PC-9 (cell line): Measurements from ENCODE around the gene ZNF169. TPM values are rescaled to one million over a fixed set of nuclear protein-coding genes. Genes with fewer than 3 reads are reported as not detected.

Experiments used
- BruUV-seq: library from RNA; stranded (reverse); fragments of 400-500 nt; replicated peaks from 2 replicates; lab custom pipeline; 2021; lab: Mats Ljungman, UMichigan
- CTCF ChIA-PET: fragments of 300-600 bp; sonication (Branson Sonifier 250); formaldehyde crosslinking; loops from one replicate; lab custom pipeline; 2022; ENCODE audit warnings: antibody characterized with exemption; lab: Charles Lee
- POLR2A ChIA-PET: fragments of 300-600 bp; sonication (Branson Sonifier 250); formaldehyde crosslinking; loops from one replicate; lab custom pipeline; 2022; ENCODE audit warnings: antibody characterized with exemption; ENCODE audit not compliant: unreplicated experiment; lab: Charles Lee
- DNase-seq, 2 experiments: peaks; one replicate each; pipeline versions ENCODE4 v3.0.0 to v3.0.0-alpha.2; 2015 to 2022; ENCODE audit warnings: mixed read lengths in 1 of 2
- H2AFZ ChIP-seq: fragments of 200-600 bp; sonication (generic); 2 replicates; pipeline ENCODE4 v1.8.1; 2017; ENCODE audit warnings: antibody characterized with exemption
- H3F3A ChIP-seq: fragments of 200-600 bp; sonication (generic); 2 replicates; pipeline ENCODE4 v1.8.1; 2017; ENCODE audit warnings: antibody characterized with exemption, mild to moderate bottlenecking, low read depth; ENCODE audit not compliant: insufficient read depth
- H3K27ac ChIP-seq: fragments of 200-600 bp; sonication (generic); 2 replicates; pipeline ENCODE4 v1.6.1; 2016; ENCODE audit warnings: mixed run types
- H3K27me3 ChIP-seq: fragments of 200-600 bp; sonication (generic); 2 replicates; pipeline ENCODE4 v1.6.1; 2016; ENCODE audit warnings: low read depth, mixed run types; ENCODE audit not compliant: insufficient read depth
- H3K36me3 ChIP-seq: fragments of 200-600 bp; sonication (generic); 2 replicates; pipeline ENCODE4 v1.6.1; 2016; ENCODE audit warnings: low read depth, mixed run types
- H3K4me1 ChIP-seq: fragments of 200-600 bp; sonication (generic); replicated peaks from 2 replicates; pipeline ENCODE4 v1.6.1; 2016; ENCODE audit warnings: mixed run types; ENCODE audit not compliant: insufficient read depth
- H3K4me2 ChIP-seq: fragments of 200-600 bp; sonication (generic); 2 replicates; pipeline ENCODE4 v1.6.1; 2017; ENCODE audit warnings: mixed run types
- H3K4me3 ChIP-seq: fragments of 200-600 bp; sonication (generic); 2 replicates; pipeline ENCODE4 v1.6.1; 2016; ENCODE audit warnings: mixed run types
- H3K79me2 ChIP-seq: fragments of 200-600 bp; sonication (generic); 2 replicates; pipeline ENCODE4 v1.6.1; 2017; ENCODE audit warnings: low read depth, mixed run types
- H3K9me2 ChIP-seq: fragments of 200-600 bp; sonication (generic); 2 replicates; pipeline ENCODE4 v1.8.1; 2017; ENCODE audit warnings: mild to moderate bottlenecking; ENCODE audit not compliant: insufficient read depth
- H3K9me3 ChIP-seq: fragments of 200-600 bp; sonication (generic); 2 replicates; pipeline ENCODE4 v1.8.1; 2016; ENCODE audit warnings: low read depth; ENCODE audit not compliant: insufficient read depth
- H4K20me1 ChIP-seq: fragments of 200-600 bp; sonication (generic); 2 replicates; pipeline ENCODE4 v1.8.1; 2017; ENCODE audit not compliant: insufficient read depth
- EZH2 ChIP-seq: fragments of 200-600 bp; sonication (generic); IDR thresholded peaks from 2 replicates; pipeline ENCODE4 v1.8.0; 2017; ENCODE audit warnings: antibody characterized with exemption, low read depth
- intact Hi-C: fragments of 100-400 bp; cut with micrococcal nuclease; formaldehyde crosslinking; loops from one replicate; pipeline ENCODE4 v1.10.0; 2022; ENCODE audit not compliant: unreplicated experiment
- total RNA-seq: library from RNA; stranded (reverse); gene quantifications from 2 replicates; pipeline ENCODE4 v1.2.3, GENCODE V29; 2021
- TF ChIP-seq, protein P1 (sequence below): fragments of 200-600 bp; sonication (generic); conservative IDR thresholded peaks from 2 replicates; pipeline ENCODE4 v1.6.1; 2017; ENCODE audit warnings: mixed run types, antibody characterized with exemption, mild to moderate bottlenecking, moderate library complexity

Gene ZNF169
- total RNA-seq, 1 experiment from 2014 or later, result 8.5 TPM

- intact Hi-C loops, result loop anchor here (2.0 kb wide), 1 partner anchor 247 kb away; no protein-coding TSS in a partner anchor
- CTCF ChIA-PET, result interaction anchor here (0.6 to 2.6 kb wide), 3 partner anchors 43 to 246 kb away, joined by 9 to 19 read pairs (median 14); no protein-coding TSS in a partner anchor
- no peaks in the 10 kb centered on the region for H3K36me3 ChIP-seq
- H2AFZ ChIP-seq, result no peak overlapping the region
- no peaks in the 10 kb centered on the region for H3K79me2 ChIP-seq
- no peaks in the 10 kb centered on the region for H3K9me3 ChIP-seq
- no peak for TF ChIP-seq EZH2
- TF ChIP-seq, protein P1, sequence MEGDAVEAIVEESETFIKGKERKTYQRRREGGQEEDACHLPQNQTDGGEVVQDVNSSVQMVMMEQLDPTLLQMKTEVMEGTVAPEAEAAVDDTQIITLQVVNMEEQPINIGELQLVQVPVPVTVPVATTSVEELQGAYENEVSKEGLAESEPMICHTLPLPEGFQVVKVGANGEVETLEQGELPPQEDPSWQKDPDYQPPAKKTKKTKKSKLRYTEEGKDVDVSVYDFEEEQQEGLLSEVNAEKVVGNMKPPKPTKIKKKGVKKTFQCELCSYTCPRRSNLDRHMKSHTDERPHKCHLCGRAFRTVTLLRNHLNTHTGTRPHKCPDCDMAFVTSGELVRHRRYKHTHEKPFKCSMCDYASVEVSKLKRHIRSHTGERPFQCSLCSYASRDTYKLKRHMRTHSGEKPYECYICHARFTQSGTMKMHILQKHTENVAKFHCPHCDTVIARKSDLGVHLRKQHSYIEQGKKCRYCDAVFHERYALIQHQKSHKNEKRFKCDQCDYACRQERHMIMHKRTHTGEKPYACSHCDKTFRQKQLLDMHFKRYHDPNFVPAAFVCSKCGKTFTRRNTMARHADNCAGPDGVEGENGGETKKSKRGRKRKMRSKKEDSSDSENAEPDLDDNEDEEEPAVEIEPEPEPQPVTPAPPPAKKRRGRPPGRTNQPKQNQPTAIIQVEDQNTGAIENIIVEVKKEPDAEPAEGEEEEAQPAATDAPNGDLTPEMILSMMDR, result no peak
- DNase-seq, result peak; percentile 7 to 36
- POLR2A ChIA-PET, result interaction anchor here (0.5 to 0.7 kb wide), 3 partner anchors 199 to 1532 kb away, joined by 4 to 6 read pairs (median 4); no protein-coding TSS in a partner anchor
- H4K20me1 ChIP-seq, result no peaks in the 10 kb centered on the region
- no peaks in the 10 kb centered on the region for H3K4me1 ChIP-seq
- H3K27me3 ChIP-seq, result no peaks in the 10 kb centered on the region
- no peak overlapping the region for H3K4me2 ChIP-seq
- H3K4me3 ChIP-seq, result no peak overlapping the region
- no peak overlapping the region for H3K27ac ChIP-seq
- BruUV-seq, result no TSS peak
- H3F3A ChIP-seq, result no peaks in the 10 kb centered on the region
- H3K9me2 ChIP-seq, result no peaks in the 10 kb centered on the region
Observed at GRCh38 chr9:94212091-94212490, 47.0 kb upstream of the ZNF169 start.

DNA sequence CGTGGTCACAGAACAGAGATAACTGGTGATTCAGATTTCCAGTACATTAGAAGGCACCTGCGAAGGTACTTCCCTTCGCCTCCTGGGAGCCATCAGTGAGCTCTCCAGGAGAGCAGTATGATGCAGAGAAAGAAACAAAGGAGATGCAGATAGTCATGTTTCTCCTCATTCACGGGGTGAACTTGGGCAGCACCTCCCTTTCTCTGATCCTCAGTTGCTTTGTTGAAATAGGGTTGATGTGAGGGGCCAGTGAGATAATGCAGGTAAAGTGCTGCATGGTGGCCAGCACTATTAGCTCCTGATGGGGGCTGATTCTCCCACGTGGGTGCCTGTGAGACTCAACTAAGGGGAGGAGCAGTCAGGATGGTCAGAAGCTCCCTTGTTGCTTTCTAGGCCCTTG lies 46.6 kb upstream of the ZNF169 start:
- H3K27me3 ChIP-seq, result no peaks in the 10 kb centered on the region
- no peaks in the 10 kb centered on the region for H3K9me3 ChIP-seq
- no peak for DNase-seq
- no peaks in the 10 kb centered on the region for H3K79me2 ChIP-seq
- no peak overlapping the region for H2AFZ ChIP-seq
- intact Hi-C loops, result loop anchor here (2.0 kb wide), 1 partner anchor 248 kb away; no protein-coding TSS in a partner anchor
- H3K4me1 ChIP-seq, result no peaks in the 10 kb centered on the region
- no peaks in the 10 kb centered on the region for H4K20me1 ChIP-seq
- H3K4me3 ChIP-seq, result no peak overlapping the region
- H3K4me2 ChIP-seq, result no peak overlapping the region
- no peak overlapping the region for H3K27ac ChIP-seq
- H3F3A ChIP-seq, result no peaks in the 10 kb centered on the region
- no peaks in the 10 kb centered on the region for H3K36me3 ChIP-seq
- BruUV-seq, result no TSS peak
- H3K9me2 ChIP-seq, result no peaks in the 10 kb centered on the region
- no peak for TF ChIP-seq EZH2
- ChIA-PET CTCF (interaction anchor here (1.0 to 2.6 kb wide), 3 partner anchors 147 to 247 kb away, joined by 4 to 19 read pairs (median 14); no protein-coding TSS in a partner anchor), POLR2A (interaction anchor here (0.7 kb wide), 2 partner anchors 15 to 206 kb away, joined by 3 to 4 read pairs; no protein-coding TSS in a partner anchor)

DNA sequence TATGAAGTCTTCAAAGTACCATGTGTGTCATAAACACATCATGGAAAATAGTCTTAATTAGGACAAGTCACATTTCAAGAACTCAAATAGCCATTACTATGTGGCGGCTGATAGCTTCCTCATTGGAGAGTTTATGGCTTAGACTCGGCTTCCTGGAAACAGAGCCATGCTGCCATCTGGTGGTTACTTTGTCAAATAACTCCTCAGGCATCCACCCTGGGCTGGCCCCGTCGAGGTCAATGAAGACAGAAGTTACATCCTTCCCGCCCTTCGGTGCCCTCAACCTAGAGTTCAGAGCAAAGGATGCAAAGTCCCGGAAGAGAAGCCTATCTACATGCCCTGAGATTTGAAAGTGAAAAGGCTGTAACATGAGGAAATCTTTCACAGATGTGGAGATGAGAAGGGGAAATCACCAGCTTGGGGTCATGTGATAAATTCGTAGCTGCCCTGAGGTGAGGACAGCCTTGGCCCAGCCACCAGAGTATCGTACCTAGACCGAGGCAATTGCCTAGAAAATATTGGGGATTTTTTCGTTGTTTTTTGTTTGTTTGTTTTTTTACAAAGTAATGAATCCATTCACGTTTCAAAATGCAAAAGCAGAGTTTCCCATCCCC lies 45.5 kb upstream of the ZNF169 start:
- no peak overlapping the region for H2AFZ ChIP-seq
- no peak overlapping the region for H3K4me2 ChIP-seq
- H3K4me3 ChIP-seq, result no peak overlapping the region
- H3K27ac ChIP-seq, result no peak overlapping the region
- no TSS peak for BruUV-seq
- CTCF ChIA-PET, result interaction anchor here (0.6 to 2.6 kb wide), 8 partner anchors 8 to 619 kb away, joined by 3 to 22 read pairs (median 12); no protein-coding TSS in a partner anchor
- H3K4me1 ChIP-seq, result no peaks in the 10 kb centered on the region
- no peaks in the 10 kb centered on the region for H3K9me3 ChIP-seq
- H4K20me1 ChIP-seq, result no peaks in the 10 kb centered on the region
- H3K27me3 ChIP-seq, result no peaks in the 10 kb centered on the region
- H3K9me2 ChIP-seq, result no peaks in the 10 kb centered on the region
- TF ChIP-seq, protein P1, result peak; percentile 87
- no peak for TF ChIP-seq EZH2
- peak; percentile 60 to 65 for DNase-seq
- POLR2A ChIA-PET, result interaction anchor here (0.6 kb wide), 1 partner anchor 209 kb away, joined by 4 read pairs; no protein-coding TSS in a partner anchor
- intact Hi-C loops, result loop anchor here (1.0 to 2.0 kb wide), 4 partner anchors 148 to 531 kb away; no protein-coding TSS in a partner anchor
- H3K79me2 ChIP-seq, result no peaks in the 10 kb centered on the region
- no peaks in the 10 kb centered on the region for H3K36me3 ChIP-seq
- H3F3A ChIP-seq, result no peaks in the 10 kb centered on the region
